Measurements from ENCODE around the gene NLN.
A peak's percentile ranks its signal among the peaks of the same experiment; 100 is the strongest.

Gene NLN

DNA sequence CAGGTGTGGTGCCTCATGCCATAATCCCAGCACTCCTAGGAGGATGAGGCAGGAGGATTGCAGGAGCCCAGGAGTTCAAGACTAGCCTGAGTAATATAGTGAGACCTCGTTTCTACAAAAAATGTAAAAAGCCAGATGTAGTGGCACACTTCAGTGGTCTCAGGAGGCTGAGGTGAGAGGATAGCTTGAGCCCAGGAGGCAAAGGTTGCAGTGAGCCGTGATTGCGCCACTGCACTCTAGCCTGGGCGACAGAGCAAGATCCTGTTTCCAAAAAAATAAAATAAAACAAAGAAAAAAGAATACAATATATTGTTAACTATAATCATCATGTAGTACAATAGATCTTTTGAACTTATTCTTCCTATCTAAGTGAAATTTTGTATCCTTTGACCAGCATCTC, 16.3 kb downstream of the NLN start:
- H3K79me2 ChIP-seq (ENCODE audit: low read length) = peaks cover 25% of the 10 kb centered on the region; the same call in 1 of the 2 replicates
- no peak for DNase-seq
- no peak overlapping the region for H3K27ac ChIP-seq (ENCODE audit: low read length)
- H3K36me3 ChIP-seq (replicated peaks; ENCODE audit: insufficient read depth, low read length) = no peaks in the 10 kb centered on the region
- H3K4me1 ChIP-seq (ENCODE audit: low read length) = peaks cover 6% of the 10 kb centered on the region; the same call in 1 of the 2 replicates
- H3K9me2 ChIP-seq (replicated peaks; ENCODE audit: insufficient read depth, low read length) = no peaks in the 10 kb centered on the region
- H2AFZ ChIP-seq (ENCODE audit: low read length) = no peak overlapping the region
- no peaks in the 10 kb centered on the region for H3K27me3 ChIP-seq (replicated peaks; ENCODE audit: insufficient read depth, low read length)
- peaks cover 6% of the 10 kb centered on the region; the same call in 1 of the 2 replicates for H3F3A ChIP-seq (ENCODE audit: insufficient read depth, low read length)
- no peak overlapping the region for H3K9ac ChIP-seq (ENCODE audit: low read length)
- no peak overlapping the region for H3K4me2 ChIP-seq (ENCODE audit: low read depth, low read length)
- no peaks in the 10 kb centered on the region; the same call in 1 of the 2 replicates for H4K20me1 ChIP-seq (ENCODE audit: insufficient read depth, low read length)
- TF ChIP-seq, protein P1, sequence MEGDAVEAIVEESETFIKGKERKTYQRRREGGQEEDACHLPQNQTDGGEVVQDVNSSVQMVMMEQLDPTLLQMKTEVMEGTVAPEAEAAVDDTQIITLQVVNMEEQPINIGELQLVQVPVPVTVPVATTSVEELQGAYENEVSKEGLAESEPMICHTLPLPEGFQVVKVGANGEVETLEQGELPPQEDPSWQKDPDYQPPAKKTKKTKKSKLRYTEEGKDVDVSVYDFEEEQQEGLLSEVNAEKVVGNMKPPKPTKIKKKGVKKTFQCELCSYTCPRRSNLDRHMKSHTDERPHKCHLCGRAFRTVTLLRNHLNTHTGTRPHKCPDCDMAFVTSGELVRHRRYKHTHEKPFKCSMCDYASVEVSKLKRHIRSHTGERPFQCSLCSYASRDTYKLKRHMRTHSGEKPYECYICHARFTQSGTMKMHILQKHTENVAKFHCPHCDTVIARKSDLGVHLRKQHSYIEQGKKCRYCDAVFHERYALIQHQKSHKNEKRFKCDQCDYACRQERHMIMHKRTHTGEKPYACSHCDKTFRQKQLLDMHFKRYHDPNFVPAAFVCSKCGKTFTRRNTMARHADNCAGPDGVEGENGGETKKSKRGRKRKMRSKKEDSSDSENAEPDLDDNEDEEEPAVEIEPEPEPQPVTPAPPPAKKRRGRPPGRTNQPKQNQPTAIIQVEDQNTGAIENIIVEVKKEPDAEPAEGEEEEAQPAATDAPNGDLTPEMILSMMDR (IDR thresholded peaks at IDR 0.05; ENCODE audit: low read length) = no peak
- TF ChIP-seq EZH2 (optimal IDR thresholded peaks at IDR 0.05; ENCODE audit: low read depth, low read length) (no peak), EZH2phosphoT487 (IDR thresholded peaks at IDR 0.05; ENCODE audit: low read length) (no peak)
- no peaks in the 10 kb centered on the region for H3K9me3 ChIP-seq (replicated peaks; ENCODE audit: insufficient read depth, low read length)
- H3K4me3 ChIP-seq (ENCODE audit: low read length) = no peak overlapping the region

DNA sequence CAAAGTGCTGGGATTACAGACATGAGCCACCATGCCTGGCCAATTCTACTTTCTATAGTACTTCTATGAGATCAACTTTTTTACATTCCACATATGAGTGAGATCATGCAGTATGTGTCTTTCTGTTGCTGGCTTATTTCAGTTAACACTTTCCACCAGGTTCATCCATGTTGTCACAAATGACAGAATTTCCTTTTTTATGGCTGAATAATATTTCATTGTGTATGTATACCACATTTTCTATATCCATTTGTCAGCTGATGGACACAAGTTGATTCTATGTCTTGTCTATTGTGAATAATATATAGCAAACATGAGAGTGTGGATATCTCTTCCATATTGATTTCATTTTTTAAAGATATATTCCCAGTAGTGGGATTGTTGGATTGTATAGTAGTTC, 17.2 kb downstream of the NLN start:
- H3K27me3 ChIP-seq (replicated peaks; ENCODE audit: insufficient read depth, low read length) = no peaks in the 10 kb centered on the region
- no peak overlapping the region for H3K27ac ChIP-seq (ENCODE audit: low read length)
- peaks cover 25% of the 10 kb centered on the region; the same call in 1 of the 2 replicates for H3K79me2 ChIP-seq (ENCODE audit: low read length)

DNA sequence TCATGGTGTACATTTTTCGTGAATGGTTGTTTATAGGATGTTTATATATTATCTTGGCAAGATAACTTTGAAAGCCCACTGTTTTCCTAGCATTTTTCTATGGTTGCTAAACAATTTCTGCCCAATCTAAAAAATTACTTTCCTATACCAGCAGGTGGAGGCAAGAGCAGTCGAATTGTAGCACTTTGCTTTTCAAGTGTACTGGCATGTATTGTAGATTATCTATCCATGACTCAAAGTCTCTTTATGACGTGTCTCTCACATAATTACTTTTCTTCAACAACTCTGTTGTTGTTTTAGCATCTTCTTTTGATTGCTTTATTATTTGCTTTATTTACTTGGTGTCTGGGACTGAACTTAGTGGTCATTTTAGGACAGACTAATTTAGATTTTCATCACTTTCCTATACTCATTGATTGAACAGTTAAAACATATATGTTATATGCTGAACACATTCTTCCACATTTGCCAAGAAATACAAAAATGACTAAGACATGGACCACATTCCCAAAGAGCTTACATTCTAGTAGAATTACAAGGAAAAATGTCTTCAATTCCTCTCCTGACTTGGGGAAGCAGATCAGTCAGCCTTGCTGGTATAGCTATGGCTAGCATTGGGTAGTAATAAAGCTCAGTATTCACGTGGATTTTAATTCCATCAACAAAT, 20.7 kb downstream of the NLN start:
- H3K9ac ChIP-seq (ENCODE audit: low read length) = no peak overlapping the region
- no peaks in the 10 kb centered on the region for H3F3A ChIP-seq (ENCODE audit: insufficient read depth, low read length)
- H3K36me3 ChIP-seq (replicated peaks; ENCODE audit: insufficient read depth, low read length) = no peaks in the 10 kb centered on the region
- DNase-seq = peak; percentile 50
- H3K9me3 ChIP-seq (replicated peaks; ENCODE audit: insufficient read depth, low read length) = no peaks in the 10 kb centered on the region
- H3K27me3 ChIP-seq (replicated peaks; ENCODE audit: insufficient read depth, low read length) = no peaks in the 10 kb centered on the region
- no peaks in the 10 kb centered on the region for H3K9me2 ChIP-seq (replicated peaks; ENCODE audit: insufficient read depth, low read length)
- no peaks in the 10 kb centered on the region for H4K20me1 ChIP-seq (ENCODE audit: insufficient read depth, low read length)
- peaks cover 17% of the 10 kb centered on the region; the same call in 1 of the 2 replicates for H3K79me2 ChIP-seq (ENCODE audit: low read length)
- H3K4me2 ChIP-seq (ENCODE audit: low read depth, low read length) = no peak overlapping the region
- H3K4me1 ChIP-seq (ENCODE audit: low read length) = no peaks in the 10 kb centered on the region
- no peak overlapping the region for H3K4me3 ChIP-seq (ENCODE audit: low read length)
- H3K27ac ChIP-seq (ENCODE audit: low read length) = no peak overlapping the region
- H2AFZ ChIP-seq (ENCODE audit: low read length) = no peak overlapping the region
- TF ChIP-seq EZH2 (optimal IDR thresholded peaks at IDR 0.05; ENCODE audit: low read depth, low read length) (no peak), EZH2phosphoT487 (IDR thresholded peaks at IDR 0.05; ENCODE audit: low read length) (no peak)
- TF ChIP-seq, protein P1 (IDR thresholded peaks at IDR 0.05; ENCODE audit: low read length) = peak; percentile 61

More for the DNA sequence above, 17.2 kb downstream of the NLN start:
- no peak overlapping the region for H3K4me2 ChIP-seq (ENCODE audit: low read depth, low read length)
- no peaks in the 10 kb centered on the region for H3K9me3 ChIP-seq (replicated peaks; ENCODE audit: insufficient read depth, low read length)
- H3K9me2 ChIP-seq (replicated peaks; ENCODE audit: insufficient read depth, low read length) = no peaks in the 10 kb centered on the region
- H3K4me3 ChIP-seq (ENCODE audit: low read length) = no peak overlapping the region
- no peaks in the 10 kb centered on the region; the same call in 1 of the 2 replicates for H4K20me1 ChIP-seq (ENCODE audit: insufficient read depth, low read length)
- H3K9ac ChIP-seq (ENCODE audit: low read length) = no peak overlapping the region
- no peak overlapping the region for H2AFZ ChIP-seq (ENCODE audit: low read length)
- no peak for DNase-seq
- H3K4me1 ChIP-seq (ENCODE audit: low read length) = peaks cover 5% of the 10 kb centered on the region; the same call in 1 of the 2 replicates
- H3F3A ChIP-seq (ENCODE audit: insufficient read depth, low read length) = peaks cover 6% of the 10 kb centered on the region; the same call in 1 of the 2 replicates
- no peaks in the 10 kb centered on the region for H3K36me3 ChIP-seq (replicated peaks; ENCODE audit: insufficient read depth, low read length)
- TF ChIP-seq, protein P1 (IDR thresholded peaks at IDR 0.05; ENCODE audit: low read length) = no peak
- TF ChIP-seq EZH2phosphoT487 (IDR thresholded peaks at IDR 0.05; ENCODE audit: low read length) (no peak), EZH2 (optimal IDR thresholded peaks at IDR 0.05; ENCODE audit: low read depth, low read length) (no peak)
